Cardiac muscle cell (in vitro differentiated cells and primary cell): Measurements from ENCODE around the gene RAPGEF6. TPM values are rescaled to one million over a fixed set of nuclear protein-coding genes. Genes with fewer than 3 reads are reported as not detected.

Experiments
- DNase-seq, 2 donors: peaks; one replicate each; pipeline versions ENCODE4 v3.0.0 to v3.0.0-alpha.2; 2010 to 2017; ENCODE audit warnings: low read depth in 1 of 2, low spot score in 1 of 2
- H3K27ac ChIP-seq: fragments of 200-600 bp; sonication (generic); 2 replicates; pipeline ENCODE4 v1.5.1; 2016
- H3K27me3 ChIP-seq: fragments of 200-600 bp; sonication (generic); 2 replicates; pipeline ENCODE4 v1.6.0; 2016; ENCODE audit warnings: control low read depth
- H3K36me3 ChIP-seq: fragments of 200-600 bp; sonication (generic); 2 replicates; pipeline ENCODE4 v1.5.1; 2016; ENCODE audit warnings: control low read depth
- H3K4me1 ChIP-seq: fragments of 200-600 bp; sonication (generic); 2 replicates; pipeline ENCODE4 v1.8.1; 2017; ENCODE audit warnings: low read depth, mild to moderate bottlenecking, mixed run types
- H3K4me3 ChIP-seq: fragments of 200-600 bp; sonication (generic); 2 replicates; pipeline ENCODE4 v1.5.1; 2016; ENCODE audit warnings: mild to moderate bottlenecking
- H3K9me3 ChIP-seq: fragments of 200-600 bp; sonication (generic); 2 replicates; pipeline ENCODE4 v1.5.1; 2017; ENCODE audit warnings: low read depth, mild to moderate bottlenecking, control low read depth
- polyA plus RNA-seq: library from polyadenylated mRNA; unstranded; fragments of >200 nt; fragmentation: Nextera tagmentation; extraction: Ambion mirVana; gene quantifications from 2 replicates; pipeline ENCODE4 v1.2.1, GENCODE V29; 2016
- total RNA-seq: library from RNA; depleted of rRNA; stranded (reverse); fragments of >200 nt; gene quantifications from 2 replicates; pipeline ENCODE4 v1.2.3, GENCODE V29; 2016
- TF ChIP-seq, protein P1 (sequence below): IDR thresholded peaks from 2 replicates; pipeline ENCODE4 v1.5.1; 2012; ENCODE audit warnings: low read depth, mild to moderate bottlenecking, low read length

Gene RAPGEF6
- total and polyA plus RNA-seq, 2 experiments from 2014 or later = 10.8 to 22.3 TPM

DNA sequence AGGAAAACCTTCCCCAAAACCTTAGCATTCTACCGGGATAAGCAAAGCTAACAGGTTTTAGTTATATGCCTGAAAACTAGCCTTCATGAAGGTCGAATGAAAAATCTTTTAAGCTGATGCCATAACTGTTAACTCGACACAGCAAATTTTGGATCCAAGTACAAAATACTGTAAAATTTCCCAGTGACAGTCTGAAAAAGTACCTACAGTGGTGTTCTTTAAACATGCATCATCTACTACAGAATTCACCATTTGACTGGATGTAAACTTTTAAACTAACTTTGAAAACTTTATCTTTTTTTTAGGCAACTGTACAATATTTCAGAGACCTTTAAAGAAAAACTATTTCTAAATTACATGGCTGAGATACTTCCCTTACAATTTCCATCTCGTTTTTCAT is 791 bp downstream of the RAPGEF6 start:
- peak overlapping the region; percentile 67 for H3K4me3 ChIP-seq
- TF ChIP-seq, protein P1, sequence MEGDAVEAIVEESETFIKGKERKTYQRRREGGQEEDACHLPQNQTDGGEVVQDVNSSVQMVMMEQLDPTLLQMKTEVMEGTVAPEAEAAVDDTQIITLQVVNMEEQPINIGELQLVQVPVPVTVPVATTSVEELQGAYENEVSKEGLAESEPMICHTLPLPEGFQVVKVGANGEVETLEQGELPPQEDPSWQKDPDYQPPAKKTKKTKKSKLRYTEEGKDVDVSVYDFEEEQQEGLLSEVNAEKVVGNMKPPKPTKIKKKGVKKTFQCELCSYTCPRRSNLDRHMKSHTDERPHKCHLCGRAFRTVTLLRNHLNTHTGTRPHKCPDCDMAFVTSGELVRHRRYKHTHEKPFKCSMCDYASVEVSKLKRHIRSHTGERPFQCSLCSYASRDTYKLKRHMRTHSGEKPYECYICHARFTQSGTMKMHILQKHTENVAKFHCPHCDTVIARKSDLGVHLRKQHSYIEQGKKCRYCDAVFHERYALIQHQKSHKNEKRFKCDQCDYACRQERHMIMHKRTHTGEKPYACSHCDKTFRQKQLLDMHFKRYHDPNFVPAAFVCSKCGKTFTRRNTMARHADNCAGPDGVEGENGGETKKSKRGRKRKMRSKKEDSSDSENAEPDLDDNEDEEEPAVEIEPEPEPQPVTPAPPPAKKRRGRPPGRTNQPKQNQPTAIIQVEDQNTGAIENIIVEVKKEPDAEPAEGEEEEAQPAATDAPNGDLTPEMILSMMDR = no peak
- no peaks in the 10 kb centered on the region for H3K27me3 ChIP-seq
- H3K27ac ChIP-seq = peak overlapping the region; percentile 98
- H3K9me3 ChIP-seq = no peaks in the 10 kb centered on the region
- peaks cover 23% of the 10 kb centered on the region for H3K4me1 ChIP-seq
- no peak for DNase-seq
- H3K36me3 ChIP-seq = no peaks in the 10 kb centered on the region

DNA sequence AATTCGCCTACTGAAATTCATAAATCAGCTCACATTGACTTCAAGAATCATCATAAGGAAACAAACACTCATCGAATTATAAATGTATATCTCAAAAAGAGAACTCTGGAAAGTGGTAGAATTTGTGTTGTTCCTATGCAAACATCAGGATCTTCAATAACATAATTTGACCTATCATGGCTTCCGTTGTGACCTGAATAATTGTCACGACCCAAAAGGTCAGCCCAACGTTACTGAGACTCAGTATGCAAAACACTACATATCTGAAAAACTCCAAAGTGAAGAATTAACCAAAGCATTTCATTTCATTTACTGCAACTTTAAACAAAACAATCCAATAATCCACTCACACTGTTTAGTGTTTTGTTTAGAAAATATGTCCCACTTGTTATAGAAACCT is 1.2 kb downstream of the RAPGEF6 start:
- no peaks in the 10 kb centered on the region for H3K36me3 ChIP-seq
- H3K9me3 ChIP-seq = no peaks in the 10 kb centered on the region
- DNase-seq = no peak
- H3K27me3 ChIP-seq = no peaks in the 10 kb centered on the region
- peaks cover 23% of the 10 kb centered on the region for H3K4me1 ChIP-seq
- peak overlapping the region; percentile 67 for H3K4me3 ChIP-seq
- TF ChIP-seq, protein P1 = no peak
- H3K27ac ChIP-seq = peak overlapping the region; percentile 98

DNA sequence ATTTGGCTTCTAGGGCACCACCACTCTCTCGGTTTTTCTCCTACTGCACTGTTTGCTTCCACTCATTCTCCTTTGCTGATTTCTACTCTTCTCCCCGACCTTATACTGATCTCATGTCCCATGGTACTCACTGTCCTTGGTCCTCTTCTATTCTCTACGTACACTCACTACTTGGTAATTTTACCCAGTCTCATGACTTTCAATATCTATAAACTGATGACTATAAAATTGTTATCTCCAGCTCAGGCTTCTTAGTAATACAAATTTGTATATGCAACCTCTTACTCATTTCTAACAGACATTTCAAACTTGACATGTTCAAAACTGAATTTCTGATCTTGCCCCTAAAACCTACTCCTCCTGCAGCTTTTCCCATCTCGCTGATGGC is 4.1 kb downstream of the RAPGEF6 start:
- peaks cover 16% of the 10 kb centered on the region for H3K4me1 ChIP-seq
- no peaks in the 10 kb centered on the region for H3K36me3 ChIP-seq
- no peaks in the 10 kb centered on the region for H3K27me3 ChIP-seq
- H3K27ac ChIP-seq = no peak overlapping the region
- H3K4me3 ChIP-seq = no peak overlapping the region
- H3K9me3 ChIP-seq = no peaks in the 10 kb centered on the region
- DNase-seq = no peak
- TF ChIP-seq, protein P1 = no peak

DNA sequence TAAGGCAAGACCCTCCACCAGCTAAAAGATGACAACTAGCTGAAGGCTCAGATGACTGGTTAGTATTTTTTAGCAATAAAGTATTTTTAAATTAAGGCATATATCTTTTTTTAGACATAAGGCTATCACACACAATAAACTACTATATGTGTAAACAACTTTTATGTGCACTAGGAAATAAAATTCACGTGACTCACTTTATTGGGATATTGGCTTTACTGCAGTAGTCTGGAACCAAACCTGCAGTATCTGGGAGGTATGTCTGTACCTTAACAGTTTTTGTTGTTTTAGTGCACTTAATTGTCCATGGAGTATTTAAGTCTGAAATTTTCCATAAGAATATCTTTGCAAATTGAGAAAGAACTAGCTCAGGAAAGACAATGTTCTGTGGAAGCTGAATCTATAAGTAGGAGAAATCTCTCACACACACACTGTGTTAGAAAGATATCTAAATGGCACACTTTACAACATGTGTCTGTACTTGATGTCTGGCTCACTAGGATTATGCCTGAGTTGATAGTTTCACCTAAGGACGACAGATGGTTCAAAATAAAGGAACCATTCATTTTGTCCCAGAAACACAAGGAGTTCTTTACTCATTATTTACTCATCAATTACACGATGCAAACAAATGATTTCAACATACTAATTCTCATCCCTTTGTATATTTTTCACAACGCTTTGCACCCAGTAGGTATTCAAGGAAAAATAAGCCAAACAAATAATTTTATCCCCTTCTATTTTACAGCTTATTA is 4.6 kb downstream of the RAPGEF6 start:
- no peaks in the 10 kb centered on the region for H3K27me3 ChIP-seq
- H3K27ac ChIP-seq = no peak overlapping the region
- H3K4me1 ChIP-seq = peaks cover 16% of the 10 kb centered on the region
- DNase-seq = no peak
- no peaks in the 10 kb centered on the region for H3K36me3 ChIP-seq
- H3K4me3 ChIP-seq = no peak overlapping the region
- no peaks in the 10 kb centered on the region for H3K9me3 ChIP-seq
- TF ChIP-seq, protein P1 = no peak

DNA sequence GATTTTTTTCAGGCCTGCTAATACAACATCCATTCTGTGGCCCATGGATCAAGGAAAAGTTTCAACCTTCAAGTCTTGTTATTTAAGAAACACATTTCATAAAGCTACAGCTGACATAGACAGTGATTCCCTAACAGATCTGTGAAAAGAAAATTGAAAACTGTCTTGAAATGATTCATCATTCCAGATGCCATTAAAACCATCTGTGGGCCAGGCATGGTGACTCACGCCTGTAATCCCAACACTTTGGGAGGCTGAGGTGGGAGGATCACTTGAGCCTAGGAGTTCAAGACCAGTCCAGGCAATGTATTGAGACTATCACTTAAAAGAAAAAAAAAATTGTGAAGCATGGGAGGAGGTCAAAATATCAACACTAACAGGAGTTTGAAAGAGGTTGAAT is 6.0 kb downstream of the RAPGEF6 start:
- H3K4me3 ChIP-seq = no peak overlapping the region
- peaks cover 15% of the 10 kb centered on the region for H3K4me1 ChIP-seq
- no peak overlapping the region for H3K27ac ChIP-seq
- no peak for DNase-seq
- no peaks in the 10 kb centered on the region for H3K27me3 ChIP-seq
- no peaks in the 10 kb centered on the region for H3K36me3 ChIP-seq
- no peaks in the 10 kb centered on the region for H3K9me3 ChIP-seq
- TF ChIP-seq, protein P1 = no peak
